MM.1S (cell line): ENCODE results near the gene NEGR1.
"Not testable (repeated sequence)": the region's sequence is repeated elsewhere in the genome, so short reads cannot be mapped to it uniquely, and the experiment has no call there.

Source experiments
- DNase-seq: peaks from one replicate; pipeline ENCODE4 v3.0.0-alpha.2; 2015
- H2AFZ ChIP-seq: fragments of 300-600 bp; sonication (generic); 2 replicates; pipeline ENCODE4 v1.6.0; 2016; ENCODE audit warnings: antibody characterized with exemption, low read length
- H3F3A ChIP-seq: fragments of 300-600 bp; sonication (generic); 2 replicates; pipeline ENCODE4 v1.6.1; 2016; ENCODE audit warnings: mild to moderate bottlenecking, antibody characterized with exemption, low read length, moderate library complexity, mixed read lengths; ENCODE audit not compliant: insufficient read depth
- H3K27ac ChIP-seq: fragments of 300-600 bp; sonication (generic); 2 replicates; pipeline ENCODE4 v1.5.1; 2016; ENCODE audit warnings: mild to moderate bottlenecking, low read length
- H3K27me3 ChIP-seq: fragments of 300-600 bp; sonication (generic); replicated peaks from 2 replicates; pipeline ENCODE4 v1.6.0; 2016; ENCODE audit warnings: low read length; ENCODE audit not compliant: insufficient read depth
- H3K36me3 ChIP-seq: fragments of 300-600 bp; sonication (generic); replicated peaks from 2 replicates; pipeline ENCODE4 v1.6.1; 2016; ENCODE audit warnings: mild to moderate bottlenecking, low read length, mixed read lengths; ENCODE audit not compliant: insufficient read depth
- H3K4me1 ChIP-seq: fragments of 300-600 bp; sonication (generic); 2 replicates; pipeline ENCODE4 v1.6.1; 2016; ENCODE audit warnings: low read length, mixed read lengths
- H3K4me2 ChIP-seq: fragments of 300-600 bp; sonication (generic); 2 replicates; pipeline ENCODE4 v1.6.0; 2016; ENCODE audit warnings: low read depth, low read length
- H3K4me3 ChIP-seq: fragments of 300-600 bp; sonication (generic); 2 replicates; pipeline ENCODE4 v1.5.1; 2016; ENCODE audit warnings: low read length, mixed read lengths
- H3K79me2 ChIP-seq: fragments of 300-600 bp; sonication (generic); 2 replicates; pipeline ENCODE4 v1.6.1; 2016; ENCODE audit warnings: mixed run types, low read length, mixed read lengths
- H3K9ac ChIP-seq: fragments of 300-600 bp; sonication (generic); 2 replicates; pipeline ENCODE4 v1.6.1; 2016; ENCODE audit warnings: low read length, mixed read lengths
- H3K9me2 ChIP-seq: fragments of 300-600 bp; sonication (generic); replicated peaks from 2 replicates; pipeline ENCODE4 v1.6.1; 2016; ENCODE audit warnings: mild to moderate bottlenecking, low read length, mixed read lengths; ENCODE audit not compliant: insufficient read depth
- H3K9me3 ChIP-seq: fragments of 300-600 bp; sonication (generic); replicated peaks from 2 replicates; pipeline ENCODE4 v1.6.1; 2016; ENCODE audit warnings: mild to moderate bottlenecking, low read length, mixed read lengths; ENCODE audit not compliant: insufficient read depth
- H4K20me1 ChIP-seq: fragments of 300-600 bp; sonication (generic); 2 replicates; pipeline ENCODE4 v1.6.1; 2016; ENCODE audit warnings: mild to moderate bottlenecking, low read length, moderate library complexity, mixed read lengths; ENCODE audit not compliant: insufficient read depth
- EZH2 ChIP-seq: fragments of 300-600 bp; sonication (generic); optimal IDR thresholded peaks from 2 replicates; pipeline ENCODE3; 2017; ENCODE audit warnings: low read depth, mild to moderate bottlenecking, antibody characterized with exemption, low read length, mixed read lengths
- EZH2phosphoT487 ChIP-seq: fragments of 300-600 bp; sonication (generic); IDR thresholded peaks from 2 replicates; pipeline ENCODE4 v1.6.1; 2018; ENCODE audit warnings: antibody characterized with exemption, low read length
- TF ChIP-seq, protein P1 (sequence below): fragments of 300-600 bp; sonication (generic); IDR thresholded peaks from 2 replicates; pipeline ENCODE4 v1.5.1; 2016; ENCODE audit warnings: antibody characterized with exemption, low read length, mixed read lengths

The NEGR1 gene

GRCh38 chr1:71899881-71900280 lies 382.5 kb downstream of the NEGR1 start:
- Histone ChIP-seq H4K20me1 (no peaks in the 10 kb centered on the region), H2AFZ (no peak overlapping the region), H3K4me3 (no peak overlapping the region), H3K27me3 (no peaks in the 10 kb centered on the region), H3K4me2 (no peak overlapping the region), H3F3A (no peaks in the 10 kb centered on the region), H3K36me3 (no peaks in the 10 kb centered on the region), H3K9ac (no peak overlapping the region), H3K79me2 (no peaks in the 10 kb centered on the region), H3K9me3 (no peaks in the 10 kb centered on the region), H3K27ac (no peak overlapping the region), H3K4me1 (no peaks in the 10 kb centered on the region), H3K9me2 (no peaks in the 10 kb centered on the region)
- DNase-seq = no peak
- no peak for TF ChIP-seq EZH2phosphoT487
- TF ChIP-seq, protein P1, sequence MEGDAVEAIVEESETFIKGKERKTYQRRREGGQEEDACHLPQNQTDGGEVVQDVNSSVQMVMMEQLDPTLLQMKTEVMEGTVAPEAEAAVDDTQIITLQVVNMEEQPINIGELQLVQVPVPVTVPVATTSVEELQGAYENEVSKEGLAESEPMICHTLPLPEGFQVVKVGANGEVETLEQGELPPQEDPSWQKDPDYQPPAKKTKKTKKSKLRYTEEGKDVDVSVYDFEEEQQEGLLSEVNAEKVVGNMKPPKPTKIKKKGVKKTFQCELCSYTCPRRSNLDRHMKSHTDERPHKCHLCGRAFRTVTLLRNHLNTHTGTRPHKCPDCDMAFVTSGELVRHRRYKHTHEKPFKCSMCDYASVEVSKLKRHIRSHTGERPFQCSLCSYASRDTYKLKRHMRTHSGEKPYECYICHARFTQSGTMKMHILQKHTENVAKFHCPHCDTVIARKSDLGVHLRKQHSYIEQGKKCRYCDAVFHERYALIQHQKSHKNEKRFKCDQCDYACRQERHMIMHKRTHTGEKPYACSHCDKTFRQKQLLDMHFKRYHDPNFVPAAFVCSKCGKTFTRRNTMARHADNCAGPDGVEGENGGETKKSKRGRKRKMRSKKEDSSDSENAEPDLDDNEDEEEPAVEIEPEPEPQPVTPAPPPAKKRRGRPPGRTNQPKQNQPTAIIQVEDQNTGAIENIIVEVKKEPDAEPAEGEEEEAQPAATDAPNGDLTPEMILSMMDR = no peak
- no peak for TF ChIP-seq EZH2

- H2AFZ ChIP-seq, H3K79me2 ChIP-seq, H3K9me3 ChIP-seq, H3K36me3 ChIP-seq, H3F3A ChIP-seq, H3K4me3 ChIP-seq, H4K20me1 ChIP-seq, H3K27ac ChIP-seq, DNase-seq, H3K9ac ChIP-seq, H3K4me1 ChIP-seq, H3K4me2 ChIP-seq, H3K27me3 ChIP-seq, H3K9me2 ChIP-seq: not testable (repeated sequence)
Measured at GRCh38 chr1:71888166-71888565, 394.2 kb downstream of the NEGR1 start.

- H3K36me3 ChIP-seq = no peaks in the 10 kb centered on the region
- H3K9me3 ChIP-seq = no peaks in the 10 kb centered on the region
- TF ChIP-seq EZH2 = no peak
- no peak for TF ChIP-seq EZH2phosphoT487
- TF ChIP-seq, protein P1 = no peak
- H3F3A ChIP-seq = no peaks in the 10 kb centered on the region
- H3K79me2 ChIP-seq = no peaks in the 10 kb centered on the region
- no peak overlapping the region for H3K4me2 ChIP-seq
- H3K27ac ChIP-seq = no peak overlapping the region
- DNase-seq = no peak
- no peaks in the 10 kb centered on the region for H4K20me1 ChIP-seq
- H3K9ac ChIP-seq = no peak overlapping the region
- H3K9me2 ChIP-seq = no peaks in the 10 kb centered on the region
- no peaks in the 10 kb centered on the region for H3K27me3 ChIP-seq
- H3K4me3 ChIP-seq = no peak overlapping the region
- peaks cover 22% of the 10 kb centered on the region for H3K4me1 ChIP-seq
- H2AFZ ChIP-seq = no peak overlapping the region
Measured at GRCh38 chr1:71885171-71885570, 397.2 kb downstream of the NEGR1 start.

GRCh38 chr1:71882637-71883036 lies 399.7 kb downstream of the NEGR1 start:
- Histone ChIP-seq H3K9me3 (no peaks in the 10 kb centered on the region), H3K79me2 (no peaks in the 10 kb centered on the region), H3K4me3 (no peak overlapping the region), H4K20me1 (no peaks in the 10 kb centered on the region), H3K4me2 (no peak overlapping the region), H3F3A (no peaks in the 10 kb centered on the region), H3K27me3 (no peaks in the 10 kb centered on the region), H3K9me2 (no peaks in the 10 kb centered on the region), H3K27ac (no peak overlapping the region), H3K4me1 (peaks cover 34% of the 10 kb centered on the region), H3K36me3 (no peaks in the 10 kb centered on the region), H2AFZ (no peak overlapping the region), H3K9ac (no peak overlapping the region)
- DNase-seq = no peak
- no peak for TF ChIP-seq EZH2
- TF ChIP-seq EZH2phosphoT487 = no peak
- TF ChIP-seq, protein P1 = no peak
